Endothelial cell of umbilical vein (primary cell): ENCODE data around the gene LYZL6. TPM values are rescaled to one million over a fixed set of nuclear protein-coding genes. Genes with fewer than 3 reads are reported as not detected.

Source experiments
- BruUV-seq: library from RNA; stranded (reverse); fragments of 400-500 nt; replicated peaks from 2 replicates; lab custom pipeline; 2021; lab: Mats Ljungman, UMichigan
- CTCF ChIA-PET: fragments of 300-600, 350-600 bp; sonication (Branson Sonifier 250); formaldehyde crosslinking; loops from one replicate; lab custom pipeline; 2021; ENCODE audit warnings: antibody characterized with exemption, inconsistent platforms; lab: Charles Lee
- POLR2A ChIA-PET: fragments of 300-600, 350-600 bp; sonication (Branson Sonifier 250); formaldehyde crosslinking; loops from one replicate; lab custom pipeline; 2021; ENCODE audit warnings: antibody characterized with exemption, inconsistent platforms; lab: Charles Lee
- DNase-seq: peaks from one replicate; pipeline ENCODE4 v3.0.0-alpha.2; 2011; ENCODE audit warnings: low read depth, low spot score
- FAIRE-seq: peaks from 2 replicates; lab custom pipeline; 2011; peaks lifted over from hg19 to GRCh38; lab: Jason Lieb, UNC
- H2AFZ ChIP-seq: 2 replicates; pipeline ENCODE4 v1.6.0; 2012; ENCODE audit warnings: low read depth, low read length, control low read depth, inconsistent platforms
- H3K27ac ChIP-seq: 2 replicates; pipeline ENCODE4 v1.5.1; 2011; ENCODE audit warnings: low read depth, mild to moderate bottlenecking, control low read depth, low read length, moderate library complexity; ENCODE audit not compliant: insufficient read depth
- H3K27me3 ChIP-seq, 2 experiments: 2 replicates each; pipeline versions ENCODE4 v1.6.0 to v1.6.1; 2011; ENCODE audit warnings: low read length in 2 of 2, mixed read lengths in 1 of 2; ENCODE audit not compliant: control insufficient read depth in 2 of 2, insufficient read depth in 2 of 2
- H3K36me3 ChIP-seq, 2 experiments: 2 replicates in 1 of 2; 3 replicates in 1 of 2; pipeline ENCODE4 v1.5.1; 2011; ENCODE audit warnings: low read length in 2 of 2, mild to moderate bottlenecking in 1 of 2, moderate library complexity in 1 of 2; ENCODE audit not compliant: control insufficient read depth in 2 of 2, insufficient read depth in 2 of 2; ENCODE audit errors: extremely low read depth in 1 of 2
- H3K4me1 ChIP-seq: 3 replicates; pipeline ENCODE4 v1.5.1; 2011; ENCODE audit warnings: mild to moderate bottlenecking, low read length; ENCODE audit not compliant: control insufficient read depth, insufficient read depth; ENCODE audit errors: extremely low read depth
- H3K4me2 ChIP-seq: 2 replicates; pipeline ENCODE4 v1.6.1; 2011; ENCODE audit warnings: low read length, control low read depth, mixed read lengths; ENCODE audit not compliant: insufficient read depth
- H3K4me3 ChIP-seq, 3 experiments: fragments of 200-600 bp in 1 of 3; sonication (generic), shearing (Covaris generic) in 1 of 3; replicated peaks in 1 of 3; 2 replicates each; pipeline ENCODE4 v1.5.1; 2011 to 2016; ENCODE audit warnings: control low read depth in 3 of 3, low read length in 3 of 3, mild to moderate bottlenecking in 2 of 3, inconsistent platforms in 1 of 3, low read depth in 1 of 3, moderate library complexity in 1 of 3; ENCODE audit not compliant: insufficient read depth in 1 of 3
- H3K79me2 ChIP-seq: 2 replicates; pipeline ENCODE4 v1.6.0; 2012; ENCODE audit warnings: low read length, inconsistent platforms; ENCODE audit not compliant: control insufficient read depth, insufficient read depth
- H3K9ac ChIP-seq: replicated peaks from 2 replicates; pipeline ENCODE3; 2011; ENCODE audit warnings: low read length, control low read depth; ENCODE audit not compliant: insufficient read depth; ENCODE audit errors: extremely low read depth
- H3K9me1 ChIP-seq: replicated peaks from 3 replicates; pipeline ENCODE4 v1.6.0; 2011; ENCODE audit warnings: mild to moderate bottlenecking, low read length; ENCODE audit not compliant: control insufficient read depth, insufficient read depth; ENCODE audit errors: extremely low read depth
- H3K9me3 ChIP-seq: replicated peaks from 2 replicates; pipeline ENCODE4 v1.5.1; 2012; ENCODE audit warnings: low read length, inconsistent platforms; ENCODE audit not compliant: control insufficient read depth, insufficient read depth
- H4K20me1 ChIP-seq: replicated peaks from 2 replicates; pipeline ENCODE3; 2011; ENCODE audit warnings: mild to moderate bottlenecking, low read length; ENCODE audit not compliant: control insufficient read depth, insufficient read depth; ENCODE audit errors: extremely low read depth
- EZH2 ChIP-seq: IDR thresholded peaks from 2 replicates; pipeline ENCODE4 v1.6.1; 2012; ENCODE audit warnings: borderline replicate concordance, low read depth, mild to moderate bottlenecking, moderate library complexity, low read length, inconsistent platforms; ENCODE audit not compliant: severe bottlenecking
- FOS ChIP-seq: IDR thresholded peaks from 2 replicates; pipeline ENCODE4 v1.6.1; 2011; ENCODE audit warnings: mild to moderate bottlenecking, low read length, moderate library complexity, borderline replicate concordance; ENCODE audit not compliant: insufficient read depth
- GATA2 ChIP-seq: IDR thresholded peaks from 2 replicates; pipeline ENCODE4 v1.7.0; 2011; ENCODE audit warnings: low read depth, mild to moderate bottlenecking, moderate library complexity, mixed read lengths, low read length; ENCODE audit not compliant: insufficient read length, insufficient read depth
- JUN ChIP-seq: IDR thresholded peaks from 2 replicates; pipeline ENCODE4 v1.6.1; 2011; ENCODE audit warnings: borderline replicate concordance, low read depth; ENCODE audit not compliant: insufficient read length, insufficient read depth
- MAX ChIP-seq: IDR thresholded peaks from 2 replicates; pipeline ENCODE4 v1.6.1; 2011; ENCODE audit not compliant: insufficient read depth, insufficient read length
- MYC ChIP-seq: IDR thresholded peaks from one replicate; pipeline ENCODE4 v1.6.1; 2011; ENCODE audit warnings: mild to moderate bottlenecking, low read depth, low read length
- POLR2A ChIP-seq: IDR thresholded peaks from 2 replicates; pipeline ENCODE4 v1.6.1; 2012; ENCODE audit warnings: low read depth, mild to moderate bottlenecking, control low read depth, low read length
- POLR2AphosphoS5 ChIP-seq: IDR thresholded peaks from 2 replicates; pipeline ENCODE4 v1.6.1; 2012; ENCODE audit warnings: low read depth, mild to moderate bottlenecking, control low read depth, low read length, moderate library complexity; ENCODE audit not compliant: insufficient read depth
- dilution Hi-C: fragments of 300-500 bp; cut with MboI; formaldehyde crosslinking; loops from one replicate; pipeline ENCODE4 v1.15.0; 2019; ENCODE audit warnings: low sequenced_read_pairs; ENCODE audit not compliant: extremely low pct_ligation_motif_present
- intact Hi-C: fragments of 100-400 bp; cut with micrococcal nuclease; formaldehyde crosslinking; loops from one replicate; pipeline ENCODE4 v1.10.0; 2022
- polyA plus RNA-seq, 4 experiments: library from polyadenylated mRNA; depleted of rRNA in 3 of 4; stranded (reverse) in 3 of 4; unstranded in 1 of 4; fragments of >200 nt; gene quantifications; 2 replicates each; pipeline versions ENCODE4 v1.2.1 to v1.2.3, GENCODE V29; 2011 to 2012; ENCODE audit warnings: missing spikeins in 1 of 4
- total RNA-seq: library from RNA; stranded (reverse); gene quantifications from 2 replicates; pipeline ENCODE4 v1.2.3, GENCODE V29; 2021
- TF ChIP-seq, protein P1 (sequence below), 2 donors: IDR thresholded peaks; 1 replicate in 1 of 2; 2 replicates in 1 of 2; pipeline ENCODE4 v1.5.1; 2011; ENCODE audit warnings: low read length in 2 of 2, mild to moderate bottlenecking in 2 of 2, moderate library complexity in 2 of 2, control low read depth in 1 of 2, inconsistent platforms in 1 of 2, low read depth in 1 of 2; ENCODE audit not compliant: insufficient read depth in 1 of 2; ENCODE audit errors: extremely low read depth in 1 of 2

The LYZL6 gene
- total and polyA plus RNA-seq, 2 donors (not counting 3 experiments of a cell fraction or from before 2014, with no cell fraction given): not detected

DNA sequence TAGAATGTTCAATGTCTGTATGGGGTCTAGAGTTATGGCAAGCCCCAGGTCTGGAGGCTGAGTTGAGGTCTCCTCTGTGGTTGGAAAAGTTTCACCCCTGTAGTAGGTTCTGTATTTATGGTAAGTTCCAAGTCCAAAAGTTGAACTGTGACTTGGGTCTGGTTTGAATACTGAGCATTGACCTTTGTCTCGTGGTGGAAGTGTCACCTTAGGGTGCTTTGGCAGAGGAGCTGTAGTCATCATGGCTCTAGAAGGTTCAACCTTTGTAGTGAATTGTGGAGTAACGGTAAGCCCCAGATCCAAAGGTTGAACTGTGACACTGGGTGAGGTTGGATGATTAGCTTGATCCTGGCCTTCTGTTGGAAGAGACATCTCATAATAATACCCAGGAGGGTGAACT, 30.6 kb downstream of the LYZL6 start:
- H3K4me3 ChIP-seq: no peak overlapping the region
- intact Hi-C loops: no loop called here
- H2AFZ ChIP-seq: no peak overlapping the region
- H3K4me2 ChIP-seq: no peak overlapping the region
- no peaks in the 10 kb centered on the region for H3K9me3 ChIP-seq
- DNase-seq: no peak
- no peaks in the 10 kb centered on the region for H3K79me2 ChIP-seq
- H3K9me1 ChIP-seq: no peaks in the 10 kb centered on the region
- dilution Hi-C loops: no loop called here
- H3K4me1 ChIP-seq: no peaks in the 10 kb centered on the region
- BruUV-seq: no TSS peak
- no peaks in the 10 kb centered on the region for H3K27me3 ChIP-seq
- POLR2A ChIA-PET: no interaction called here
- no peak for FAIRE-seq
- no peaks in the 10 kb centered on the region for H3K36me3 ChIP-seq
- H3K9ac ChIP-seq: no peak overlapping the region
- no peaks in the 10 kb centered on the region for H4K20me1 ChIP-seq
- CTCF ChIA-PET: no interaction called here
- no peak overlapping the region for H3K27ac ChIP-seq
- TF ChIP-seq POLR2AphosphoS5 (no peak), MAX (no peak), POLR2A (no peak), MYC (no peak), FOS (no peak), JUN (no peak), GATA2 (no peak), EZH2 (no peak)
- TF ChIP-seq, protein P1, sequence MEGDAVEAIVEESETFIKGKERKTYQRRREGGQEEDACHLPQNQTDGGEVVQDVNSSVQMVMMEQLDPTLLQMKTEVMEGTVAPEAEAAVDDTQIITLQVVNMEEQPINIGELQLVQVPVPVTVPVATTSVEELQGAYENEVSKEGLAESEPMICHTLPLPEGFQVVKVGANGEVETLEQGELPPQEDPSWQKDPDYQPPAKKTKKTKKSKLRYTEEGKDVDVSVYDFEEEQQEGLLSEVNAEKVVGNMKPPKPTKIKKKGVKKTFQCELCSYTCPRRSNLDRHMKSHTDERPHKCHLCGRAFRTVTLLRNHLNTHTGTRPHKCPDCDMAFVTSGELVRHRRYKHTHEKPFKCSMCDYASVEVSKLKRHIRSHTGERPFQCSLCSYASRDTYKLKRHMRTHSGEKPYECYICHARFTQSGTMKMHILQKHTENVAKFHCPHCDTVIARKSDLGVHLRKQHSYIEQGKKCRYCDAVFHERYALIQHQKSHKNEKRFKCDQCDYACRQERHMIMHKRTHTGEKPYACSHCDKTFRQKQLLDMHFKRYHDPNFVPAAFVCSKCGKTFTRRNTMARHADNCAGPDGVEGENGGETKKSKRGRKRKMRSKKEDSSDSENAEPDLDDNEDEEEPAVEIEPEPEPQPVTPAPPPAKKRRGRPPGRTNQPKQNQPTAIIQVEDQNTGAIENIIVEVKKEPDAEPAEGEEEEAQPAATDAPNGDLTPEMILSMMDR (IDR thresholded peaks at IDR 0.05; ENCODE audit: extremely low read depth in 1 of 2, insufficient read depth in 1 of 2, low read depth in 1 of 2, low read length in 2 of 2): no peak
